Right lobe of liver (tissue), 6 donors: ENCODE results near the gene DAZAP1. TPM values are rescaled to one million over a fixed set of nuclear protein-coding genes. Genes with fewer than 3 reads are reported as not detected.

ENCODE experiments used
- ATAC-seq, 4 donors: fragments of 200-7000 bp; cut with Tn5 transposase; one replicate each; pipeline ENCODE4 v1.9.1; 2020; ENCODE audit warnings: mild to moderate bottlenecking in 4 of 4, moderate library complexity in 4 of 4
- DNase-seq, 3 donors: peaks; one replicate each; pipeline ENCODE4 v3.0.0-alpha.2; 2020
- H3K27ac ChIP-seq, 3 donors: fragments of 200-600 bp; one replicate each; pipeline ENCODE4 v1.8.0; 2022
- H3K27me3 ChIP-seq, 2 donors: fragments of 200-600 bp; one replicate each; pipeline ENCODE4 v1.8.0; 2022
- H3K36me3 ChIP-seq, 4 donors: fragments of 200-600 bp; sonication (generic) in 1 of 4; one replicate each; pipeline versions ENCODE4 v1.5.1 to v1.8.0; 2017 to 2022; ENCODE audit warnings: control low read depth in 1 of 4
- H3K4me1 ChIP-seq, 4 donors: fragments of 200-600 bp; sonication (generic) in 1 of 4; one replicate each; pipeline versions ENCODE4 v1.5.1 to v1.8.0; 2017 to 2022; ENCODE audit warnings: control low read depth in 1 of 4
- H3K4me3 ChIP-seq, 3 donors: fragments of 200-600 bp; one replicate each; pipeline ENCODE4 v1.8.0; 2022
- H3K9me3 ChIP-seq, 4 donors: fragments of 200-600 bp; sonication (generic) in 1 of 4; one replicate each; pipeline versions ENCODE4 v1.5.1 to v1.8.0; 2017 to 2022; ENCODE audit warnings: control low read depth in 1 of 4
- CTCF ChIP-seq, 4 donors: fragments of 200-600 bp in 3 of 4; fragments of 450-650 bp in 1 of 4; IDR thresholded peaks; one replicate each; pipeline versions ENCODE4 v1.5.1 to v1.8.0; 2016 to 2022; ENCODE audit warnings: antibody characterized with exemption in 4 of 4, mild to moderate bottlenecking in 2 of 4
- POLR2A ChIP-seq: fragments of 450-650 bp; IDR thresholded peaks from one replicate; pipeline ENCODE4 v1.6.1; 2017; ENCODE audit warnings: antibody characterized with exemption, mild to moderate bottlenecking
- WGBS: methylation state at CpG from one replicate; pipeline ENCODE4 v1.1.6; 2018; ENCODE audit warnings: low coverage, low lambda C conversion rate; ENCODE audit not compliant: insufficient coverage; ENCODE audit errors: missing lambda C conversion rate; 5-methylcytosine and 5-hydroxymethylcytosine counted together
- intact Hi-C, 2 donors: fragments of 100-400 bp; cut with DNase I; formaldehyde crosslinking; loops; one replicate each; pipeline versions ENCODE4 v1.11.2 to v1.14.1; 2022
- total RNA-seq, 6 experiments: library from RNA; depleted of rRNA in 2 of 6; stranded (reverse); fragments of >200 nt in 2 of 6; fragmentation: NEBNext Ultra II Directional in 3 of 6; extraction: Animal tissue kit (Norgen Biotek cat#: 25700) in 3 of 6; gene quantifications; one replicate each; pipeline versions ENCODE4 v1.1.0 to v1.2.4, GENCODE V29; 2016 to 2023
- donor health status: DM: no; HTN: yes; CAD: no.
- donor health status: DM: no; HTN: no; CAD: no.
- donor health status: DM: no; HTN: no; CAD: no.
- donor health status: DM: no; HTN: yes; CAD: no.
- donor health status: DM: no; HTN: yes; CAD: no.

The DAZAP1 gene
- total RNA-seq, 6 experiments from 2014 or later = 22.3 to 50.9 (median 42.2) TPM

GRCh38 chr19:1395194-1396018, 12.0 kb upstream of the DAZAP1 start:
- 49% methylated on average over 8 of the region's 52 CpGs for WGBS

GRCh38 chr19:1396019-1396767, 11.2 kb upstream of the DAZAP1 start:
- 5% methylated on average over 7 of the region's 25 CpGs for WGBS
- H3K4me1 ChIP-seq = peaks cover 0 to 44% (median 22%) of the 10 kb centered on the region in 4 donors

More at GRCh38 chr19:1395194-1396018, 12.0 kb upstream of the DAZAP1 start:
- Histone ChIP-seq H3K4me1 (peaks cover 0 to 44% (median 22%) of the 10 kb centered on the region in 4 donors), H3K27ac (peak overlapping the region in 2 of 3 donors; percentile 65 to 66), H3K27me3 (no peaks in the 10 kb centered on the region), H3K36me3 (peaks cover 0 to 33% (median 14%) of the 10 kb centered on the region in 4 donors), H3K4me3 (peak overlapping the region in 2 of 3 donors; percentile 29 to 35), H3K9me3 (no peaks in the 10 kb centered on the region)
- intact Hi-C loops = loop anchor here (5.0 to 10.0 kb wide), 2 partner anchors 111 to 118 kb away; partner anchors contain the start of genes EFNA2 (in 1 of the 2) and FAM174C (in 1 of the 2)
- DNase-seq = peak; percentile 86 to 95 (median 92)
- TF ChIP-seq POLR2A (peak; percentile 60), CTCF (IDR thresholded peaks at IDR 0.05) (no peak)
- ATAC-seq = peak; percentile 55 to 68 (median 64)

GRCh38 chr19:1396768-1397679, 10.4 kb upstream of the DAZAP1 start:
- peak in 2 of 4 donors; percentile 2 to 5 for ATAC-seq
- DNase-seq = peak in 2 of 3 donors; percentile 56 to 79
- Histone ChIP-seq H3K36me3 (peaks cover 0 to 24% (median 11%) of the 10 kb centered on the region in 4 donors), H3K4me3 (no peak overlapping the region), H3K27ac (peak overlapping the region in 2 of 3 donors; percentile 47 to 65), H3K9me3 (no peaks in the 10 kb centered on the region), H3K27me3 (no peaks in the 10 kb centered on the region), H3K4me1 (peaks cover 0 to 44% (median 22%) of the 10 kb centered on the region in 4 donors)
- intact Hi-C loops = loop anchor here (5.0 to 10.0 kb wide), 2 partner anchors 112 to 120 kb away; partner anchors contain the start of genes EFNA2 (in 1 of the 2) and FAM174C (in 1 of the 2)
- WGBS = 10% methylated on average over 2 of the region's 42 CpGs
- TF ChIP-seq POLR2A = no peak
- TF ChIP-seq CTCF (IDR thresholded peaks at IDR 0.05) = no peak

More at GRCh38 chr19:1396019-1396767, 11.2 kb upstream of the DAZAP1 start:
- Histone ChIP-seq H3K27ac (peak overlapping the region in 2 of 3 donors; percentile 65 to 66), H3K36me3 (peaks cover 0 to 28% (median 13%) of the 10 kb centered on the region in 4 donors), H3K4me3 (no peak overlapping the region), H3K27me3 (no peaks in the 10 kb centered on the region), H3K9me3 (no peaks in the 10 kb centered on the region)
- peak; percentile 13 to 49 (median 38) for ATAC-seq
- TF ChIP-seq POLR2A = no peak
- TF ChIP-seq CTCF (IDR thresholded peaks at IDR 0.05) = no peak
- DNase-seq = peak in 2 of 3 donors; percentile 80 to 84
- intact Hi-C loops = loop anchor here (5.0 to 10.0 kb wide), 2 partner anchors 111 to 119 kb away; partner anchors contain the start of genes EFNA2 (in 1 of the 2) and FAM174C (in 1 of the 2)
